Measurements from ENCODE around the gene UTP11.
A peak's percentile ranks its signal among the peaks of the same experiment; 100 is the strongest.

UTP11 gene

DNA sequence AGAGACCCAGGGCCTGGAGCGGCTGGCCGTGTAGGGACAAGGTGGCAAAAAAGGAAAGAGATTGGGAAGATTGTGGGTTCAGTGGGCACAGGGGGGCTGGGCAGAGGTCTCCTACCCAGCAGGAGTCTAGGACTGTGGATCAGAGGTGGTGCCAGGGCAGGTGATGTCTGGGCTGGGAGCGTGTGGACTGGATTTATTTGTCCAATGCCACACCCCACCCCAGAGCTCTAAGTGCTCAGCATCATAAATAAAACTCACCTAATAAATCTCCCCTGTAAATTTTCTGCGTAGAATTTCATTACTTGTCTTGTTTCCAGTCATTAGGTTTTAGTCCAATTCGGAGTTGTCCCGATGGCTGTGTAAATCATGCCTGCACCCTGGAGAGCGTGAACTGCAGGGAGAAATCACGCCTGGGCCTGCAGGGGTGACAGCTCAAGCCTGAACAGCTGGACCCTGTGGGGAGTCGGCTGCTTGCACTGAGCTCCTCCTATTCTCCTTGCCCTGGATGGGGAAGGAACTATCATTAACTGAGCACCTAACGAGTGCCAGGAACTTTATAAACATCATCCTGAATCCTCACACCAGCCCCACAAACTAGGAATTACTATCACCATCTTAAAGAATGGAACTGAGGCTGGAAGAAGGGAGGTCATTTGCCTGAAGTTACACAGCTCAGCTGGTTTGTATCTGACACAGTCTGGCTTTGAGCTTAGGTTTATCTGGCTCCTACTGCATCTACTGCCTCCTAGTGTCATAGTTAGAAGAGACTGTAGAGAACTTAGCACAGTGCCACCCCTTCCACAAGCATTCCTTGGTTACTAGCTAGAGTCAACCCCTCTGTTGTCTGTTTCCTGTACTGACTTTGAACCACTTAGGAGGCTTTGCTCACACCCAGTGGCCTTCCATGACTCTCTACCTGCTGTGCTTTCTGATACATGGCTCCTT lies 59.0 kb downstream of the UTP11 start:
- no peak overlapping the region for H3K9ac ChIP-seq (ENCODE audit: low read length)
- no peak overlapping the region for H3K4me3 ChIP-seq (ENCODE audit: low read length)
- H3K4me1 ChIP-seq (ENCODE audit: low read length), result peaks cover 47% of the 10 kb centered on the region
- H3K4me2 ChIP-seq (ENCODE audit: low read length), result peak overlapping the region; percentile 20
- no peak overlapping the region for H2AFZ ChIP-seq (ENCODE audit: low read depth, low read length)
- H3K9me3 ChIP-seq (ENCODE audit: insufficient read depth, low read length), result no peaks in the 10 kb centered on the region
- peaks cover 16% of the 10 kb centered on the region for H3K36me3 ChIP-seq (replicated peaks; ENCODE audit: low read depth, low read length)
- H3K27ac ChIP-seq (ENCODE audit: low read length), result peak overlapping the region; percentile 21; the same call in 1 of the 2 replicates
- H3K79me2 ChIP-seq (ENCODE audit: low read length), result peaks cover 100% of the 10 kb centered on the region
- H4K20me1 ChIP-seq (ENCODE audit: insufficient read depth, low read length), result peaks cover 95% of the 10 kb centered on the region
- TF ChIP-seq, protein P1, sequence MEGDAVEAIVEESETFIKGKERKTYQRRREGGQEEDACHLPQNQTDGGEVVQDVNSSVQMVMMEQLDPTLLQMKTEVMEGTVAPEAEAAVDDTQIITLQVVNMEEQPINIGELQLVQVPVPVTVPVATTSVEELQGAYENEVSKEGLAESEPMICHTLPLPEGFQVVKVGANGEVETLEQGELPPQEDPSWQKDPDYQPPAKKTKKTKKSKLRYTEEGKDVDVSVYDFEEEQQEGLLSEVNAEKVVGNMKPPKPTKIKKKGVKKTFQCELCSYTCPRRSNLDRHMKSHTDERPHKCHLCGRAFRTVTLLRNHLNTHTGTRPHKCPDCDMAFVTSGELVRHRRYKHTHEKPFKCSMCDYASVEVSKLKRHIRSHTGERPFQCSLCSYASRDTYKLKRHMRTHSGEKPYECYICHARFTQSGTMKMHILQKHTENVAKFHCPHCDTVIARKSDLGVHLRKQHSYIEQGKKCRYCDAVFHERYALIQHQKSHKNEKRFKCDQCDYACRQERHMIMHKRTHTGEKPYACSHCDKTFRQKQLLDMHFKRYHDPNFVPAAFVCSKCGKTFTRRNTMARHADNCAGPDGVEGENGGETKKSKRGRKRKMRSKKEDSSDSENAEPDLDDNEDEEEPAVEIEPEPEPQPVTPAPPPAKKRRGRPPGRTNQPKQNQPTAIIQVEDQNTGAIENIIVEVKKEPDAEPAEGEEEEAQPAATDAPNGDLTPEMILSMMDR (IDR thresholded peaks at IDR 0.05; ENCODE audit: low read depth, low read length), result peak; percentile 51
- no peak for TF ChIP-seq EZH2phosphoT487 (IDR thresholded peaks at IDR 0.05; ENCODE audit: low read depth)
- no peaks in the 10 kb centered on the region for H3K27me3 ChIP-seq (ENCODE audit: low read depth, low read length)

DNA sequence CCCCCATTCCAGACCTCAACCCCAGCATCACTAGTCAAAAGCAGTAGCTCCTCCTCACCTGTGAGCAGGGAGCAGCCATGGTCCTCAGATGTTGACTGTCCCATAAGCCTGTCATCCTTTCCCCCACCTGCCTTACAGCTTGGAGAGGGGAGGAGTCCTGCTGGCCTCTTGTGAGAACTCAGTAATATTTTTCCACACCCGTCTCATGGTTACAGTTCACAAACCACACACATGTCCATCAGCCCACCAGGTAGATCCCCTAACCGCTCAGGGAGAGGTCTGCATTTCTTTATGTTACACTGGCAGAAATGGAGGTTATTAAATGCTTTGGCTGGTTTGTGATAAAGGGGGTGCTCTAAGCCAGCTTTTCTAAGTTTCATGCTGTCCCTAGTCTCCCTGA lies 60.3 kb downstream of the UTP11 start:
- H3K27ac ChIP-seq (ENCODE audit: low read length), result no peak overlapping the region
- H3K79me2 ChIP-seq (ENCODE audit: low read length), result peaks cover 100% of the 10 kb centered on the region
- no peaks in the 10 kb centered on the region for H3K9me3 ChIP-seq (ENCODE audit: insufficient read depth, low read length)

DNA sequence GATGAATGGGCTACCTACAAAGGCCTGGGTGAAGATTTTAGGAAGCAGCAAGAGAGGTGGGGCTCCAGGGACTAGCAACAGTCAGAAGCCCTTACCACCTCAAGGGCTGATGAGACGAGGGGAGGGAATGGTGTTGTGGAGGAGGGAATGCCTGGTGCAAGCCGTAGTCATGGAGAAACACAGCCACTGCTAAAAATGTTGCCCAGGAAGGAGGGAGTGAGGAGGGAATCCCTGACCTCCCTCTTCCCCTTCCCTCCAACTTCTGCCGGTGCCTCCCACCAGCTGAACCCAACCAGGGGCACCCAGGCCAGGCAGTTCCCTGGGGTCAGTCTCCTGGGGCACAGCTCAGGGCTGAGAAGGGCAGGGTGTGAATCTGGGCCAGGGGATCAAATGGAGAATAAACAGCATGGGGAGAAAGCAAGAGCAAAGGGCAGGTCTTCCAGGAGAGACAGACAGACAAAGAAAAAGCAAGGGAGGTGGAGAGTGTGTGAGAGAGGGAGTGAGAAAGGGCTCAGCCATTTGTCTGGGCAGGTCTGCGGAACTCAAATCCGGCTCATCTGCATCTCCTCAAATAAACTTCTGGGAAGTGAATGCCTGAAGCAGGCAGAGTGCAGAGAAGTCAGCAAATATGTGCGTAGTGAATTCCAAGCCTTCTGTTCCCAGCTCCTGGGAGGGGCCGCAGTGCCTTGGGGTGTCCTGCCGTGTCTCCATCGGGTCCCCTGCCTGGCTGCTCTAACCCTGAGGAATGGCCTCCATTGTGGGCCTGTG lies 61.2 kb downstream of the UTP11 start:
- Histone ChIP-seq H4K20me1 (ENCODE audit: insufficient read depth, low read length) (peaks cover 95% of the 10 kb centered on the region), H3K4me3 (ENCODE audit: low read length) (no peak overlapping the region), H3K36me3 (replicated peaks; ENCODE audit: low read depth, low read length) (peaks cover 25% of the 10 kb centered on the region), H2AFZ (ENCODE audit: low read depth, low read length) (no peak overlapping the region), H3K4me2 (ENCODE audit: low read length) (no peak overlapping the region), H3K27ac (ENCODE audit: low read length) (no peak overlapping the region), H3K9me3 (ENCODE audit: insufficient read depth, low read length) (no peaks in the 10 kb centered on the region), H3K9ac (ENCODE audit: low read length) (no peak overlapping the region), H3K79me2 (ENCODE audit: low read length) (peaks cover 100% of the 10 kb centered on the region), H3K4me1 (ENCODE audit: low read length) (peaks cover 29% of the 10 kb centered on the region), H3K27me3 (ENCODE audit: low read depth, low read length) (no peaks in the 10 kb centered on the region)
- no peak for TF ChIP-seq EZH2phosphoT487 (IDR thresholded peaks at IDR 0.05; ENCODE audit: low read depth)
- TF ChIP-seq, protein P1 (IDR thresholded peaks at IDR 0.05; ENCODE audit: low read depth, low read length), result no peak

More for the DNA sequence above, 60.3 kb downstream of the UTP11 start:
- Histone ChIP-seq H3K27me3 (ENCODE audit: low read depth, low read length) (no peaks in the 10 kb centered on the region), H3K4me1 (ENCODE audit: low read length) (peaks cover 38% of the 10 kb centered on the region), H4K20me1 (ENCODE audit: insufficient read depth, low read length) (peaks cover 98% of the 10 kb centered on the region), H3K4me2 (ENCODE audit: low read length) (no peak overlapping the region), H3K9ac (ENCODE audit: low read length) (no peak overlapping the region), H3K4me3 (ENCODE audit: low read length) (no peak overlapping the region), H2AFZ (ENCODE audit: low read depth, low read length) (no peak overlapping the region), H3K36me3 (replicated peaks; ENCODE audit: low read depth, low read length) (peaks cover 22% of the 10 kb centered on the region)
- TF ChIP-seq EZH2phosphoT487 (IDR thresholded peaks at IDR 0.05; ENCODE audit: low read depth), result no peak
- TF ChIP-seq, protein P1 (IDR thresholded peaks at IDR 0.05; ENCODE audit: low read depth, low read length), result no peak

DNA sequence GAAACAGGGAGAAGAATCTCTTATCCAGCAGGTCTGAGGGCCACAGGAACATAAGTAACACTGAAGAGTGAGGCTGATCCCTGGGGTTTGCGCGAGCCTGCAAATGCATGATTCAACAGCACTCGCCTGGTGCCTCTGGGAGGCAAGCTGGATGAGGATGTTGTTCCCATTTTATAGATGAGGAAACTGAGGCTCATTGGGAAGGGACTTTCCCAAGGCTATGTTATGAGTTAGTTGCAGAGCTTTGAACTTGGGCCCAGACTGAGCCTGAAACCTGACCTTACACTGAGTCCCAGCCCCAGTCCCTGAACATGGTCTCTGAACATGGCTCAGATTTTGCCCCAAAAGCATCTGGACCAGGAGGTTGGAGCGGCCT lies 61.8 kb downstream of the UTP11 start:
- Histone ChIP-seq H3K9me3 (ENCODE audit: insufficient read depth, low read length) (no peaks in the 10 kb centered on the region), H3K4me1 (ENCODE audit: low read length) (peaks cover 29% of the 10 kb centered on the region), H2AFZ (ENCODE audit: low read depth, low read length) (no peak overlapping the region), H3K9ac (ENCODE audit: low read length) (no peak overlapping the region), H3K27ac (ENCODE audit: low read length) (no peak overlapping the region), H3K36me3 (replicated peaks; ENCODE audit: low read depth, low read length) (peaks cover 29% of the 10 kb centered on the region), H3K27me3 (ENCODE audit: low read depth, low read length) (no peaks in the 10 kb centered on the region), H4K20me1 (ENCODE audit: insufficient read depth, low read length) (peaks cover 95% of the 10 kb centered on the region), H3K79me2 (ENCODE audit: low read length) (peaks cover 100% of the 10 kb centered on the region), H3K4me2 (ENCODE audit: low read length) (no peak overlapping the region), H3K4me3 (ENCODE audit: low read length) (no peak overlapping the region)
- no peak for TF ChIP-seq EZH2phosphoT487 (IDR thresholded peaks at IDR 0.05; ENCODE audit: low read depth)
- TF ChIP-seq, protein P1 (IDR thresholded peaks at IDR 0.05; ENCODE audit: low read depth, low read length), result no peak

All from OCI-LY3 (cell line).